Measurements from ENCODE around the gene ATG4A.

The ATG4A gene

DNA sequence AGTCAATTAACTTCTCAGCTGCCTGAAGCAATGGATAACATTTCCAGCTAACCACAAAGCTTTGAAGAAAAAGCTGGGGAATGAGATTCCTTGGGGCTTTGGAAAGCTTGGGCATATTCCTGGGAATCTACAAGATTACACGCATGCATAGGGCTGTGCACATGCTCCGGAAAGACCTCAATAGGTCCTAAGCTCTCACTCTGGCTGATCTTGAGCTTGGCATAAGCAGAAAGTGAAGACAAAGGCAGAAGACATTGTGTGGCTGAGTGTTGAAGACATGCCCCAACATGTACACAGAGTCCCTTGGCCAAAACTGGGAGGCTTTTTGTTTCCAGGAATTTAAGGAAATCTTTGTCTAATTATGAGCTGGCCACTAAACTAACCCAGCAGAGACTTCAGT is 31.2 kb downstream of the ATG4A start:
- in situ Hi-C loops (cut with MboI; ENCODE audit: low sequenced_read_pairs), result no loop called here

DNA sequence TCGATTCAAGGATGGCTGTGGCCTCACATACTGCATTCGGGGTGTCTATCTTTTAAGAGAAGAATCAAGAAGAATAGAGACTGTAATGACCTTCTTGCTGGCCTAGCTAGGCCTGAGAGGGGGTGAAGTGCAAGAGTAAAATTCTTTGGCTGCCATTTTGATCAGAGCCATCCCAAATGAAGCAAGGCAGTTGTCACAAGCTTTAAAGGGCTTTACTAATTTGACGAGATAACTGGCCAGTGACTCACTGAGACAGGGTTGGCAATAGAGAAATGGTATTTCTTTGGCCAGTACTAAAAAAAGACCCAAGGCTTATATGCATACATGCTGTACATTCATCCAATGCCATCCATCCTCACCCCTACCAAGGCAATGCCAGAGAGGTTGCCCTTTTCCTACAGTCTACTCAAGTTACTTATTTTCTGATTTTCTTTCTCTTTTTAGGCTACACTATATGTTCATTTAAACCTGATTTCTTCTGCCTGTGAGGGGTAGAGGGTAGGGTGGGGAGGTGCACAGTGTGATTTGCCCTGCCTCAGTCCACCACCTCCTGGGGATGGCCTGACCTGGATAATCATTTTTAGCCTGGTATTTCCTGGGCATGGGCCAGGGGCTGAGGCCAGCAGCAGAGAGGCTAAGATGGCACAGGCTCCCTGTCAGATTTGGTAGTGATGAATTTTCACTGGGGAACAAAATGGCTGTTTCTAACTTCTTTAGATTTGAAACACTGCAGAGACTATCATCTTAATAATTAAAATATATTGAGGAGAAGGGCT is 32.2 kb downstream of the ATG4A start:
- in situ Hi-C loops (cut with MboI; ENCODE audit: low sequenced_read_pairs), result no loop called here

DNA sequence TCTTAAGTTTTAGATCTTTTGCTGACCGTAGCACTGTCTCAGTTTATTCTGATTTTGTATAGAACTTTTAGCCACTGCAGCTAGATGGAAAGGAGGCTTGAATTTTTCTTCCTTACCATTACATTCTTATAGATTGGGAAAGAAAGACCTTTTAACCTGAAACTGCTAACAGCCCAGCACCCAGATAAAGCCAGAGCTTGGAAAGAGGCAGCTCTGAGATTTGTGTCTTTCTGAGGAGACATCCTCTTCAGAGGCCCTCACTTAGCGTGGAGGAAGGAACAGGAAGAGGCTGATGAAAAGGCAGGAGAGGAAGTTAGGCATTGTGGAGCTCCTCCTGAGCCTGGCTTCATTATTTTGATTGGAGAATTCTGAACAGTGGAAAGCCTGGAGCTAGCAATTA is 35.1 kb downstream of the ATG4A start:
- in situ Hi-C loops (cut with MboI; ENCODE audit: low sequenced_read_pairs), result no loop called here

DNA sequence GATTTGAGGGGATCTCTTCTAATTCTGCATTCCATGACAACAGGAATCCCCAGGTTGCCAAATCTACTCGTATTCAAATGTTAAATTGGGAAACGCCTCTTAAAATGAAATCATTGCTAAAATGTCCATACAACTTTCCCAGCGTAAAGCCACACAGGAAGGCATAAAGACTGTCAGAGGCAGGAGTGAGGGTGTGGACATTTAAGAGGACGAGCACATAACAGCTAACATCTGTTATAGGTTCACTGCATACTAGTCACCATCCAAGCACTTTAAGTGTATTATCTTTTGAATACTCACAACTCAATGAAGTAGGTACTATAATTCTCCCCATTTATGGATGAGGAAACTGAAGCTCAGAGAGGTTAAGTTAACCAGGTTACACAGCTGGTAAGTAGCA is 35.6 kb downstream of the ATG4A start:
- in situ Hi-C loops (cut with MboI; ENCODE audit: low sequenced_read_pairs), result no loop called here

DNA sequence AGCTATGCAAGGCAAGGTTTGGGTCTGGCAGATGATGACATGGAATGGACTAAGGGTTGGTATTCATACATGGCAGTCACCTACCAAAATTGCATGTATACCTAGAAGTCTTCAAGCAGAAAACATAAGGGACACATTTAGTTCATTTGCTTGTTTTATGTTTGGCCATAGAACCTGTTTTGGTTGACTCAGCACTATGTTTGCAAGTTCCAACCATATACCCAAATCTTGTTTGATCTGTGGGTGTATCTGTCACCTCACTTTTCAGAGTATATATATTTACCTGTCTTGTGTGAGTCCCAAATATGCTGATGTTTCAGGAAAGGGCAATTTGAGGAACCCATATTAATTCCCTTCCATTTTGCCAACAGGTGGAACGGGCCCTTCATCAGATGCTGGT is 39.3 kb downstream of the ATG4A start:
- in situ Hi-C loops (cut with MboI; ENCODE audit: low sequenced_read_pairs), result no loop called here

DNA sequence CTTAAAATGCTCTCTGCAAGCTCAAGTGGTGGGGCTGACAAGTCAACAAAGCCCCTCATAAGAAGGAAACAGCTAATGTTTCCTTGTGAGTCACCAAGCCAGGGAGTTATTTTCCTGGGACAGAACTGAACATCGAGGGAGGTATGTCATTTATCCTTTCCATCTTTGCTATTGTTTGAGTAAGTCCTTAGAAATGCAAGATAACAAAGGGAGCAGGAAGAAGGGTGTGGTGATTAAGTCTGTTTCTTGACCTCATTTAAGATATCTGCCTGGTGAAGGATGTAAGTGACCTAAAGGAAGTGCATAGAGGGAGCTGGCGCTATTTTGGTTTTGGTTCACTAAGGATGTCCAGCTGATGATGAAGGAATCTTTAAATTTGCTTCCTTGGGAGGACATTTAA is 39.9 kb downstream of the ATG4A start:
- in situ Hi-C loops (cut with MboI; ENCODE audit: low sequenced_read_pairs), result no loop called here

DNA sequence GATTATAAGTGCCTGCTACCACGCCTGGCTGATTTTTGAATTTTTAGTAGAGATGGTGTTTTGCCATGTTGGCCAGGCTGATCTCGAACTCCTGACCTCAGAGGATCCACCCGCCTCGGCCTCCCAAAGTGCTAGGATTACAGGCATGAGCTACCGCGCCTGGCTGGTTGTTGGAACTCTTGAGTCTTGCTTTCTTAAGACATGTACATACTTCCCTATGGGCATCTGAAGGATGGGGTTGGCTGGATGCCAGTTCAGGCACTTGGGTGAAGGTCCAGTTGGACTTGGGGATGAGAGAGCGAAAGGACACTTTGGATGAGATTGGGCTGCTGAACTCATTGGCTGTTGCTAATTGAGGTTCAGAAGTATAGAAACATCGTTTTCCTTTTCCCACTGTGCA is 40.5 kb downstream of the ATG4A start:
- in situ Hi-C loops (cut with MboI; ENCODE audit: low sequenced_read_pairs), result no loop called here

DNA sequence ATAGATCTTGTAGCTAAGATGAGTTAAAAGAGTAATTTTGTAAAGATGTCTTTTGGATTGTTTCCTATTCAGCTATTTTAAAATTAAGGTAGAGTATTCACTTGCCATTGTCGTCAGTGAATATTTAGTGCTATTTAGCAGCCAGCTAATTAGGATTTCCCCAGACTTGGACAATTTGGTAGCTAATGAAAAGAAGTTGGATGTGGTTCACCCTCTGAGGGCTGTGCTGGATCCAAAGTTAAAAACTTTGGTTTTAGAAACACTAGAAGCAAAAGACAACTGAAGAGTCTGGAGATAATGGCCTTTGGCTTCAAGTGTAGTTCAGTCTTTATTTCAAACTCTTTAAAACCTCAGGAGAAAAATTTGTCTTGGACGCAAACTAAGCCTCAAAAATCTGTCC is 41.3 kb downstream of the ATG4A start:
- in situ Hi-C loops (cut with MboI; ENCODE audit: low sequenced_read_pairs), result no loop called here

DNA sequence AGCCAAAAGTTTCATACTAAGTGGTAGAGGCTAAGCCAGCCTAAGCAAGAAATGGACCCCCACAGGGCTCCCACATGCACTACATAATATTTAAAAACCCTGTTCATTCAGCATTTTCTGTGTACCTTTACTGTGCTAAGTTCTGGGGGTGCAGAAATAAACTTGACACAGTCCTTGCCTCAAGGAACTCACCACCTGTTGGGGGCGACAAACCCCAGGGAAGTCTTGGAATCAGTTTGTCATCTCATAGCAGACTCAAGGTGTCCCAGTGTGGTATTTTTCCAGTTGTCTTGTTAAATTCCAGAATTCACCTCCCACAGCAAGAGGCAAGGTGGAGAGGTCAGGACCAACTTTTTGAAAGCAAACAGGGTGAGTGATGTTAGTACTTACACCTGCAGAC is 43.1 kb downstream of the ATG4A start:
- in situ Hi-C loops (cut with MboI; ENCODE audit: low sequenced_read_pairs), result no loop called here

DNA sequence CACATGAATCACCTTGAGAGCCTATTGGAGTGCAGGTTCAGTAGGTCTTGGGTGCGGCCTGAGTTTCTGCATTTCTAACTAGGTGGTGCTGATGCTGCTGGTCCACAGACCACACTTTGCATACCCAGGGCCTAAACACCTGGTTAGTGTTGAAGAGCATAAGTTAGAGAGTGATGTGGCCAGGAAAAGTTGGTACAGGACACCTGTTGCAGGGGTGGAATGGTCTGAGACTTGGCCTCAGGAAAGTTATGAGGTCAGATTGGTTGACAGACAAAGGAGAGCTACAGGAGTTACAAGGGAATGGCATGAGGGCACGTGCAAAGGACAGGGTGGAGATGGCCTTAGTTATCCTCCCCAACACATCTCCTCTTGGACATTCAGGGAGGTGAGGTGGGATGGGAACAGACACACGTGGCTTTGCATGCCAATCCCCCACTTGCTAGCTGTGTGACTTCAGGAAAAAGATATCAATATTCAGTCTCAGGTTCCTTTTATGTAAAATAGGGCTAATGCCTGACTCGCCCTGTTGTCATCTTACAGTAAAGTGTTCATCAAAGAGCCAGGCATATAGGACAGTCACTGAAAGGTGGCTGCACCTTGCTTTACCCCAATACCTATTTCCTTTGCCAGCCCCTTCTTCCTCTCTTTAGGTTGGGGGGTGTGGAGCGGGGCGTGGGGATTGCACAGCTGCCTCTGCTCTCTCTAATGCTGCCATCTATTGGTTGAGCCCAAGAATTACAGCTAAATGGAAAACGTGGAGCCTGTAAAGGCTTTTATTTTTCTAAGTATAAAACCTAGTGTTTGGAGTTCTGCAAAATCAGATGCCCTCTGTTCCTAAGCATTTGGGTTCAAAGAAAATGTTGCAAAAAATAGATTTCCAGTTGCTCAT is 47.5 kb downstream of the ATG4A start:
- in situ Hi-C loops (cut with MboI; ENCODE audit: low sequenced_read_pairs), result no loop called here

DNA sequence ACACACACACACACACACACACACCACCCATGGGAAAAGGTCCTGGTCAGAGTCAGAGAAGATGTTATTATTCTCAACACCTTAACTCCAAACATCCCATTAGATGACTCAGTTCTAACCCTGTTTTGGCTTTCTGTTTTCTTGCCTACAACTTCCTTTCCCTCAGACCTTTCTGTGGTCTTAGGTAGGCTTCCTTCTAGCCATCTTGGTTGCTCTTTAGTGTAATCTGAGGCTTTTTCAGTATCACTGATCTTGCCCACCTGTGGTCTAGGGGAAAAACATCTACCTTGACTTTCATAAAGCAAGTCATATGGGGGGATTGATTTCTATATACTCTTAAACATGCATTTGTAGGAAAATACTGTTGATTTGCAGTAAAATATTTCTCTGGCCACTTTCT is 56.9 kb downstream of the ATG4A start:
- in situ Hi-C loops (cut with MboI; ENCODE audit: low sequenced_read_pairs), result no loop called here

DNA sequence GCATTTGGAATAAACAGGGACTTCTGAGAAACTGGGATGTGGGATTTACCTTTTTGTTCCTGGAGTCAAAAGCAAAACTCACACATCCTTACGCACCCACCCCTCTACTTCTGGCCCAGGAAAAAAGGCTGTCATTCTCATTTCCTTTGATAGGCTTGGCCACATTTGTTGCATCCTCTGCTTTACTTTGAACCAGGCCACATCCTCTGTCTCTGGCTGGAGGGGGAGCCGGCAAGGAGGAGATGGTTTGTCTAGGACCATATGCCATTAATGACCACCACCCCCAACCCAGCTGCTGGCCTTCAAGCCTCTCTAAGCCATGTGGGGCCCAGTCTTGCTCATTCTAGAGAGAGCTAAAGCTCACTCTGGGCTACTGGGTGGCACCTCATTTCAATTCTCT is 64.5 kb downstream of the ATG4A start:
- in situ Hi-C loops (cut with MboI; ENCODE audit: low sequenced_read_pairs), result no loop called here

DNA sequence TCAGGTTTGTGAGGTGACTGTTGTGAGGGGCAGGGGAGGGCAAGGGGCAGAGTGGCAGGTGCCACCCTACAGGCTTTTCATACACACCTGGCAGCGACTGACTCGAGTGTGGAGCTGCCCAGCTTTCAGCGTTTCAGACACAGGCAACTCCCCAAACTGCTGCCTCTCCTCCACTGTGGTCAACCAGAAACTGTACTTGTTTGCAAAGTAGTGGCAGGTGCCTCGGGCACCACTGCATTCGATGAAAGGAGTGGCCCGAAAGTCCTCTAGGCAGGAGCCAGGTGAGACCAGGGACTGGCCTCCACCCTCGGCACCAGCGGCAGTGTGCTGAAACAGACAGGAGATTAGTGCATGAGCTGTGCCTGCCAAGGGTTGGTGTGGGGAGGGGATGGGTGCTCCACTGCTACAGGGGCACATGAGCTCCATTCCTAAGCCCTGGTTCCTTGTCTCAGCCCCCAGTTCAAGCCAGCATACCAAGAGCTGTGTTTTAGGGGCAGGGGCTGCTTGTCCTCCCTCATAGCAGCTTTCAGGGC is 65.4 kb downstream of the ATG4A start:
- in situ Hi-C loops (cut with MboI; ENCODE audit: low sequenced_read_pairs), result no loop called here

DNA sequence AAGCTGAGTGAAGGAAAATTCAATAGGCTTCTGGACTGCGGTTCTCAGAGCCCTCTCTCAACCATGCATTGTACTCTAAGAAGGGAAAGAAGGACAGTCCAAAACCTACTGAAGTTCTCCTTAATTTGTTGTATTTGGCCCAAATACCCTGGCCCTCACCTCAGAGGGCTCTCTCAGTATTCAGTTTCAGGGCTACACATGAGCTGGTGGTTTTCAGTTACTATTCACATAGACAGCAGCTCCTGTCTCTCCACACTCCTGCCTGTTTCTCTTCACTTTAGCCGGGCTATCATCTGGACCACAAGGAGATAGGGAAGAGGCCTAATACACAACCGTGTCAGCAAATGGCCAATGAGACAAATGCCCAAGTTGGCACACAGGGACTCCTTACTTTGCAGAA is 66.0 kb downstream of the ATG4A start:
- in situ Hi-C loops (cut with MboI; ENCODE audit: low sequenced_read_pairs), result no loop called here

DNA sequence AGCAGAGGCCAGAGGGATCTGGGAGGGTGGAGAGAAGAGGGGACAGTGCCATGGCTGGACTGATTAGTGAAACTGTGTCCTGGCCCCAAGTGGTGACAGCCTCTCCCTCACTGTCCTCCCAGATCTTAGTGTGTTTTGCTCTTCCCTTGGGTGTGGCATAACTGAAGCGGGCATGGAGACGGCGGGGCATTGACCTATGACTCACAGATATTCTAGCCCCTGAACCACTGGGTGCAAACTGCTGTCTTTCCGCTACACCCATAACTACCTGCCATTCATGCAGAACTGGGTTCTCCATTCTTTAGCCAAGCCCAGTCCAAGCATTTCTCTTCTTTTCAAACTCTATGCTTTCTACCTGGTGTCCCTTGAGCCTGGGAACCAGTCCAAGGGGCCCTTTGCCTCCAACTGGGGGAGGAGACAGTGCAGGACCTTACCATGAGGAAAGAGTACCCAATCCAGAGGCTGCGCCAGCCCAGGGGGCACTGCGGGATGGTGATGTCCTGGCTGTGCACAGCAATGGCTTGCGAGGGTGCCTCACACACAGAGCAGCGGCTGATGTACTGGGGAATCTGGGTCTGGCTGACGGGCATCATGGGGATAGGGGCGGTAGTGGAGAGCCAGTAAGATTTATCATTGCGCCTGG is 67.6 kb downstream of the ATG4A start:
- in situ Hi-C loops (cut with MboI; ENCODE audit: low sequenced_read_pairs), result no loop called here

DNA sequence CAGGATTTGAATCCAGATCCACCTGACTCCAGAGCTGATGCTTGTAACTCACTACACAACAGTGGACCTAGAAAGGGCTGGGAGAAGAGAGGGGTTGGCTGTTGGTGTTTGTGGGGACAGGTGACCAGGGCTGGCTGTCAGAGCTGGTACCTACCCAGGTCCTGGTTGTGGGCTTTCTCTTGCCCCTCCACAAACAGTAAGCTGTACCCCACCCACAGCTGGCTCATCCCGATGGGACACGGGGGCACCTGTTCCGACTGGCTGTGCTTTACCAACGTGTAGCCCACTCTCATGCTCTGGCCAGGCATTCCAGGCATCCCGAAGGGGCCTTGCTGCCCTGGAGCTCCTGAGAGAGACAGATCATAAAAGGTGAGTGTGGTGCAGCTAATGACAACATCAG is 68.7 kb downstream of the ATG4A start:
- in situ Hi-C loops (cut with MboI; ENCODE audit: low sequenced_read_pairs), result no loop called here

DNA sequence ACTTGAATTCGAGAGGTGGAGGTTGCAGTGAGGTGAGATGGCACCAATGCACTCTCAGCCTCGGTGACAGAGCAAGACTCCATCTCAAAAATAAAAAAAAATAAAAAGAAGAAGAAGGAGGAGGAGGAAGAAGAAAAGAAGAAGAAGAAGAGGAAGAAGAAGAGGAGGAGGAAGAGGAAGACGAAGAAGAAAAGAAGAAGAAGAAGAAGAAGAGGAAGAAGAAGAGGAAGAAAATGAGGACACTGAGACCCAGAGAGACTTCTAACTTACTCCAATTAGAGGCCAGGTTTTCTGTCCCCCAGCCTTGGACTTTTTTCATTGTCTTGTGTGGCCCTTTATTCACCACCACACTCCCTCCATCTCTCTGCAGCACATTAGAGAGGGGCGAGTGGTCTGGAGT is 70.7 kb downstream of the ATG4A start:
- in situ Hi-C loops (cut with MboI; ENCODE audit: low sequenced_read_pairs), result no loop called here

DNA sequence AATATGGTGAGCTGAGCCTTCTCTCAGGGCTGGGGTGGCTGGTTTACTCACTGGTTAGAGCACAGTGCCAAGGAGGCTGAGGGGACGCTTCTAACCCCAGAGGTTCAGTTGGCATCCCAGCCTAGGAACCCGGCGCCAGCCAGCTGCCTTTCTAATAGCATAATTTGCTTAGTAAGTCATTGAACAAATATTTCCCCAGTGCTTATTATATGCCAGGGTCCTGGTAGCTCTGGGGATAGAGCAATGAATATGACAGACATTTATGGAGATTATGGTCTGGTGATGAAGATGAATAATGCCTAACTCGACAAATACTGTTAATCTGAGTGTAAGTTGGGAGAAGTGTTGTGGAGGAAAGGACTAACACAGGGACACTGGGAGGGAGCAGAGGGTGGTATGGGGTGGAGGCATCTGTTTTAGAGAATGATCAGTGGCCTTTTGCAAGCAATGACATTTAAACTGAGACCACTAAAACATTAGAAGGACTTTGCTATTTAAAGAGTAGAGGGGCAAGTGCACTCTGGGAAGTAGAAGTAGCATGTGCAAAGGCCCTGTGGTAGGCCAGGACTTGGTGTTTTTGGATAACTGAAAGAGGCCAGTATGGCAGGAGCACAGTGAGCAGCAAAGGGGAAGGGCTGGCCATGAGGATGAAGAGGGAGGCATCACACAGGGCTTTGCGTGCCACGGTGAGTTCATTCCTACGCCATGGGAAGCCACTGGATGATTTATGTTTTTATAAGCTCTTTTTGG is 71.9 kb downstream of the ATG4A start:
- in situ Hi-C loops (cut with MboI; ENCODE audit: low sequenced_read_pairs), result no loop called here

DNA sequence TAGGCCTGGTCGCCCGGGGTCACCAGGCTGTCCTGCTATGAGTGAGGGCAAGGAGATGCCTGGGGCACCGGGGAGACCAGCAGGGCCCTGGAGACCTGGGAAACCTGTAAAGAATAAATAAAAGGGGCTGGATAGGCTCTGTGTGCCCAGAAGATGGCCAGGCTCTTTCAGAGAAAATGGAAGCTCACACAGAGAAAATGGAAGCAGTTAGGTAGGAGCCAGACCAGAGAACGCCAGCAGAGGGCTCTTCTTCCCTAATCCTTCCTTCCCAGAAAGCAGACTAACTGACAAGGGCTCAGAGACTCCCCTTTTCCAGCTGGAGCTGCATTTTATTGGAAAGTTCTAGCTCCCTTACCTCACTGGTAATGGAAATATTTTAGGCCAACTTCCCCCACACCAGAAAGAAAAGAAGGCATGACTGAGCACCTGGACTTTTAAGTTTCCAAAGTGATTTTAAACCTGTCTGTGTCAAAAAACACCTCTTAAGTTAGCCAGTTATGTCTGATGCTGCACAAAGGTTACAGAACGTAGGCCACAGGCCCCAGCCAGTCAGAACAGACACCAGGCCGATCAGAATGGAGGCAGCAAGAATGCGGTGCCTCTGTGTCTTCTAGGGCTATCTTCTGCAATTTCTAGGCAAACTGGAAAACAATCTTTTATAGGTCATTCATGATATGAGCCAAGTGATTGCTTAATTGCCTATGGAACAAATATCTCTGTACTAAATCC is 74.0 kb downstream of the ATG4A start:
- in situ Hi-C loops (cut with MboI; ENCODE audit: low sequenced_read_pairs), result no loop called here

DNA sequence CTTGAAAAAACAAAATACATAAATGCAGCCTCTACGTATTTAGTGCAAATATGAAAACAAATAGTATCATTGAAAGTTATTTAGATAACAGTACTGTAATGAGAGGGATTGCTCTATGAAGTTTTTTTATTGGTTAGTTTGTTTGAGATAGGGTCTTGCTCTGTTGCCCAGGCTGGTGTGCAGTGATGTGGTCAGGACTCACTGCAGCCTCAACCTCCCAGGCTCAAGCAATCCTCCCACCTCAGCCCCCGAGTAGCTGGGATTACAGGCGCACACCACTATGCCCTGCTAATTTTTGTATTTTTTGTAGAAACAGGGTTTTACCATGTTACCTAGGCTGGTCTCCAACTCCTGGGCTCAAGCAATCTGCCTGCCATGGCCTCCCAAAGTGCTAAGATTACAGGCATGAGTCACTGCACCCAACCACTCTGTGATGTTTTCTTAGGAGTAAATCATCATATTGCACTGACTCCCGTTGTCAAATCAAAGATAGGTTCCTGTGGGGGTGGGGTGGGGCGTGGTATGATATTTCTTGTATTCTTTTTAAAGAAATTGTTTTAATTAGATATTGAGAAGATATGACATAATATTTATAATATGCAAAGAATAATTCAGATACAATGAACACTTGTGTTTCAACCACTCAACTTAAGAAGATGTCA is 75.8 kb downstream of the ATG4A start:
- in situ Hi-C loops (cut with MboI; ENCODE audit: low sequenced_read_pairs), result no loop called here
